Measurements from ENCODE around the gene PHLPP2.

- no peak for TF ChIP-seq CTCF (conservative IDR thresholded peaks at IDR 0.05; ENCODE audit: low read length)
- no peak for TF ChIP-seq EZH2phosphoT487 (IDR thresholded peaks at IDR 0.05; ENCODE audit: borderline replicate concordance, low read depth, low read length)
These were observed 31.3 kb downstream of the PHLPP2 start for GRCh38 chr16:71693164-71693563.
